Brain microvascular endothelial cell (primary cell): ENCODE data around the gene PHF21B.
"Not testable (repeated sequence)": the region's sequence is repeated elsewhere in the genome, so short reads cannot be mapped to it uniquely, and the experiment has no call there.

Experiments used
- DNase-seq: peaks from one replicate; pipeline ENCODE4 v3.0.0-alpha.2; 2020
- H3K27ac ChIP-seq: fragments of 250-450 bp; sonication (Bioruptor Pico); 2 replicates; pipeline ENCODE4 v1.5.1; 2020; ENCODE audit warnings: mild to moderate bottlenecking, moderate library complexity
- H3K27me3 ChIP-seq: fragments of 250-450 bp; sonication (Bioruptor Pico); replicated peaks from 2 replicates; pipeline ENCODE4 v1.5.1; 2020; ENCODE audit warnings: mild to moderate bottlenecking
- H3K36me3 ChIP-seq: fragments of 250-450 bp; sonication (Bioruptor Pico); replicated peaks from 2 replicates; pipeline ENCODE4 v1.5.1; 2020; ENCODE audit warnings: mild to moderate bottlenecking
- H3K4me3 ChIP-seq: 2 replicates; pipeline ENCODE4 v1.5.1; 2011; ENCODE audit warnings: low read depth, mild to moderate bottlenecking, control low read depth, low read length, moderate library complexity
- in situ Hi-C: cut with HindIII; loops from 2 replicates; pipeline ENCODE4 v1.10.0; 2017; ENCODE audit warnings: low sequenced_read_pairs, low pct_ligation_motif_present
- TF ChIP-seq, protein P1 (sequence below): IDR thresholded peaks from 2 replicates; pipeline ENCODE4 v1.5.1; 2011; ENCODE audit warnings: low read depth, mild to moderate bottlenecking, moderate library complexity, low read length, control low read depth, inconsistent platforms; ENCODE audit errors: missing control alignments

PHF21B gene

DNA sequence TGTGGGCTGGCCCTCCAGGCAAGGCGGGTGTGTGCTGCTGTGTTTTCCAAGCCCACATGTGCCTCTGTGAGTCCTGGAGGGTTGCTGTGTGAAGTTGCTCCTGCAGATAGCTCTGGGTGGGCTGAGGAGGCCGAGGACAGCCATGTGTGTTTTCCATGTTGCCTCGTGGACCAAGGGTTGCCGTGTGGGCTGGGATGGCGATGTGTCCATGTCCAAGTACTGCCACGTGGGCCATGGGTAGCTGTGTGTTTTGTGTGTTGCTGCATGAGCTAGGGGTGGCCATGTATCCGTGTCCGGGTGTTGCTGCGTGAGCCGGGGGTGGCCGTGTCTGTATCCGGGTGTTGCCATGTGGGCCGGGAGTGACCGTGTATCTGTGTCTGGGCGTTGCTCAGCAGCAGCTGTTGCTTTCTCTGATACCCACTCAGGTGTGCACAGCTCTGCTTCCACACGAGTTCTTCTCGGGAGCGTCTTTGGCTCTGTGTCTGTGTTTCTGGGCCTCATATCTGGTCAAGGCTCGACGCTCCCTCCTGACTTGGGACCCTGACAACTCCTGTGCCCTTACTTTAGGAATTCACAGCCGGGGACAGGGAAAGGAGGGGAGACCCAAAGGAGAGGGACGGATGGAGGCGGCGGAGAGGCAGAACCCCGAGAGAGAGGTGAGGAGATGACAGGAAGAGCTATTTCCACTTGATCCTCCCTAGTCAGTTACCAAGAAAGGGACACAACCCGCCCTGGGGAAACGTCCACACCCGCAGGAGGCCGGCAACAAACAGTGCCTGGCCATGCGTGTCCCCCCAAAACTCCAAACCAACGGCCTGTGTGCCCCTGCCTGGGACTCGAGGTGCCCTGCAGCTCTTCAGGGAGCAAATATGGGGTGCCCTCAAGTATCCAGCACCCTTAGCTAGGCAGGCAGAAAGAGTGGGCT lies 83.1 kb downstream of the PHF21B start:
- Histone ChIP-seq H3K4me3 (no peak overlapping the region), H3K27me3 (no peaks in the 10 kb centered on the region), H3K36me3 (no peaks in the 10 kb centered on the region), H3K27ac (no peak overlapping the region)
- in situ Hi-C loops, result no loop called here
- no peak for DNase-seq
- TF ChIP-seq, protein P1, sequence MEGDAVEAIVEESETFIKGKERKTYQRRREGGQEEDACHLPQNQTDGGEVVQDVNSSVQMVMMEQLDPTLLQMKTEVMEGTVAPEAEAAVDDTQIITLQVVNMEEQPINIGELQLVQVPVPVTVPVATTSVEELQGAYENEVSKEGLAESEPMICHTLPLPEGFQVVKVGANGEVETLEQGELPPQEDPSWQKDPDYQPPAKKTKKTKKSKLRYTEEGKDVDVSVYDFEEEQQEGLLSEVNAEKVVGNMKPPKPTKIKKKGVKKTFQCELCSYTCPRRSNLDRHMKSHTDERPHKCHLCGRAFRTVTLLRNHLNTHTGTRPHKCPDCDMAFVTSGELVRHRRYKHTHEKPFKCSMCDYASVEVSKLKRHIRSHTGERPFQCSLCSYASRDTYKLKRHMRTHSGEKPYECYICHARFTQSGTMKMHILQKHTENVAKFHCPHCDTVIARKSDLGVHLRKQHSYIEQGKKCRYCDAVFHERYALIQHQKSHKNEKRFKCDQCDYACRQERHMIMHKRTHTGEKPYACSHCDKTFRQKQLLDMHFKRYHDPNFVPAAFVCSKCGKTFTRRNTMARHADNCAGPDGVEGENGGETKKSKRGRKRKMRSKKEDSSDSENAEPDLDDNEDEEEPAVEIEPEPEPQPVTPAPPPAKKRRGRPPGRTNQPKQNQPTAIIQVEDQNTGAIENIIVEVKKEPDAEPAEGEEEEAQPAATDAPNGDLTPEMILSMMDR, result no peak

DNA sequence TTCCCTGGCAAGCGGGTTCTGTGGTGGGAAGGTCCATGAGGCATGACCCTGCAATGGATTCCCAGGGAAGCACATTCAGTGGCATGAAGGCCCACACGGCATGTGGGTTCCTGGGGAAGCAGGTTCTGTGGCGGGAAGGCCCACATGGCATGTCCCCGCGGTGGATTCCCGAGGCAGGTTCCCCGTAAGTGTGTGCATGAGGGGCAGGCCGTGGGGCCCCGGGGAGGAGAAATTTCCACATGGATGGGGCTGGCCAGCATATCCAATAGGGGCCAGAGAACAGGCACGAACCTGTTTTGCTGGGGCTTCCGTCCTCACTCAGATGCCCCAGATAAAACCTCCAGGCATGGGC lies 83.7 kb downstream of the PHF21B start:
- TF ChIP-seq, protein P1, result no peak
- Histone ChIP-seq H3K4me3 (no peak overlapping the region), H3K27me3 (no peaks in the 10 kb centered on the region)

DNA sequence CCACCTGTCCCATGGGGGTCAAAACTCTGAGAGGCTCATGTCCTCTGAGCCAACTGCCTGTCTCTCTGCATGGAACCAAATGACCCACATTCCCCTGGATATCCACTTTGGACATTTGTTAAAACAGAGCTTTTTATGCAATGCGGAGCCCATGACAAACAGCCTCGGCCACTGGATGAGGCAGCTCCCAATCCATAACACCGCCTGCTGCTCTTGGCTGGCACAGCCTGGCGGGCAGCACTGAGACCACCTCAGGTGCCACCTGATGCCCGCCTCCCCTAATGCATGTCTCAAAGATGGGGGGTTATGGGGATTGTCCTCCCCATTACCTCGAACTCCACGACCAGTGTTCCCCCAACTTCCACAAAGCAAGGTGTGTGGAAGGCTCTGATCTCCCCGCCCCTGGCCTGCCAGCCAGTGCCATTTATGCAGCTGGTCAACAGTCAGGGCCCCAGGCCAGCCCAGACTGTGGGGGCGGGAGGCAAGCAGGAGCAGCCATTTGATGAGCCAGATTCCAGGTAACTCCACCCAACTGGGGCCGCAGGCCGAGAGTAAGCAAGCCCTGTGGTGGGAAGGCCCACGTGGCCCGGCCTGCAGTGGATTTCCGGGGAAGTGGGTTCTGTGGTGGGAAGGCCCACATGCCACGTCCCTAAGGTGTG lies 84.2 kb downstream of the PHF21B start:
- no peak for DNase-seq
- H3K27me3 ChIP-seq, result no peaks in the 10 kb centered on the region
- TF ChIP-seq, protein P1, result no peak
- in situ Hi-C loops, result no loop called here
- no peak overlapping the region for H3K4me3 ChIP-seq
- H3K27ac ChIP-seq, result no peak overlapping the region
- no peaks in the 10 kb centered on the region for H3K36me3 ChIP-seq

More for the DNA sequence above, 83.7 kb downstream of the PHF21B start:
- no peaks in the 10 kb centered on the region for H3K36me3 ChIP-seq
- DNase-seq, result no peak
- in situ Hi-C loops, result no loop called here
- no peak overlapping the region for H3K27ac ChIP-seq

DNA sequence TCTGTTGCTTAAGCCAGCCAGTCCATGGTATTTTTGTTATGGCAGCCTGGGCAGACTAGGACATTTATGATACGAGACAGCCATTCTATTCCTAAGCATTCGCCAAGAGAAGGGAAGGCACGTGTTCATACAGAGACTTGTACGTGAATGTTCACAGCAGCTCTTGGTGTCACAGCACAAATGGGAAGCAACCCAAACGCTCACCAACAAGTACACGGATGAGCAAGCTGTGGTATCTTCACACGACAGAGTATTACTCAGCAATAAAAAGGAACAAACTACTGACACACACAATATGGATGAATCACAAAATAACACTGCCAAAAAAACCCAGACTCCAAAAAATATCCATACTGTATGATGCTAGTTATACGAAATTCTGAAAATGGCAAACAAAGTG lies 85.1 kb downstream of the PHF21B start:
- no peak for DNase-seq
- no peak overlapping the region for H3K27ac ChIP-seq
- no peaks in the 10 kb centered on the region for H3K27me3 ChIP-seq
- in situ Hi-C loops, result no loop called here
- no peak overlapping the region for H3K4me3 ChIP-seq
- TF ChIP-seq, protein P1, result no peak
- no peaks in the 10 kb centered on the region for H3K36me3 ChIP-seq

DNA sequence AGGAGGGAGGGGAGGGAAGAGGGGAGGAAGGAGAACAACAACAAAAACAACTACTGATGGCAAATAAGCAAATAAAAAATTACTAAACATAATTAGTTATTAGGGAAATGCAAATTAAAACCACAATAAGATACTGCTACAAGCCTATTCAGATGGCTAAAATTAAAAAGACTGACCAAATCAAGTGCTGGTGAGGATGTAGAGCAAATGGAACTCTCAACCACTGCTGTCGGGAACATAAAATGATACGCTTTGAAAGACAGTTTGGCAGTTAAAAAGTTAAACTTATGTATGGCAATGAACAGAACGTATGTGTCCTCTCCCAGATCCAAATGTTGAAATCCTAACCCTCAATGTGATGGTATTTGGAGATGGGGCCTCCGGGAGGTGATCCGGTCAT lies 85.7 kb downstream of the PHF21B start:
- Histone ChIP-seq H3K27ac (no peak overlapping the region), H3K4me3 (no peak overlapping the region), H3K36me3 (no peaks in the 10 kb centered on the region), H3K27me3 (no peaks in the 10 kb centered on the region)
- in situ Hi-C loops, result no loop called here
- DNase-seq, result no peak
- TF ChIP-seq, protein P1, result no peak

DNA sequence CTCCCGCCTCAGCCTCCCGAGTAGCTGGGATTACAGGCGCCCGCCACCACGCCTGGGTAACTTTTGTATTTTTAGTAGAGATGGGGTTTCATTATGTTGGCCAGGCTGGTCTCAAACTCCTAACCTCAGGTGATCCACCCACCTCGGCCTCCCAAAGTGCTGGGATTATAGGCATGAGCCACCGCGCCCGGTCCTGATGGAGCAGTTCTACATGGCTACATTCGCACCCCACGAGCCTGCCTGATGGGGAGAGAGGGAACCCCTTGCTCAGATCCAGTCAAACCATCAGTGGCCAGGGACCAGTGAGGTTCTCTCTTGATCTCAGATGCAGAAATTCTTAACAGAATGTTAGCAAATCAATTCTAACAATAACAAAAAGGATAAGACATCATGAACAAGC lies 88.0 kb downstream of the PHF21B start:
- in situ Hi-C loops, DNase-seq, H3K4me3 ChIP-seq, H3K27me3 ChIP-seq, H3K27ac ChIP-seq, H3K36me3 ChIP-seq: not testable (repeated sequence)
